ENCODE data around the gene NHP2. TPM values are rescaled to one million over a fixed set of nuclear protein-coding genes. Genes with fewer than 3 reads are reported as not detected.
"Not testable (repeated sequence)": the region's sequence is repeated elsewhere in the genome, so short reads cannot be mapped to it uniquely, and the experiment has no call there.

NHP2 gene
- total and polyA plus RNA-seq, 11 donors = 60.9 to 320 (median 79.5) TPM

GRCh38 chr5:178130576-178131445 lies 22.9 kb downstream of the NHP2 start, which contains the start of gene RMND5B:
RMND5B (plus strand) TSS chr5:178131014; CDS start chr5:178138120, 7,106 bp downstream.
- H3K9me3 ChIP-seq = no peaks in the 10 kb centered on the region
- no peaks in the 10 kb centered on the region for H3K27me3 ChIP-seq
- ATAC-seq = peak; percentile 79 to 97 (median 96)
- peak; percentile 83 to 94 (median 89) for DNase-seq
- TF ChIP-seq POLR2A (IDR thresholded peaks at IDR 0.05) (peak; percentile 44 to 84), CTCF (IDR thresholded peaks at IDR 0.05) (peak in 1 of 12 donors; percentile 4)
- peaks cover 0 to 29% (median 10%) of the 10 kb centered on the region in 12 donors for H3K4me1 ChIP-seq
- peak within 1 kb of the TSS; percentile 86 to 98 (median 96) for H3K27ac ChIP-seq
- peak within 1 kb of the TSS; percentile 59 to 97 (median 92) for H3K4me3 ChIP-seq
- WGBS, 4 donors = 0 to 1% (median 0%) methylated on average over 45 to 102 of the region's 102 CpGs
- peaks cover 0 to 22% (median 11%) of the 10 kb centered on the region in 9 donors for H3K36me3 ChIP-seq
- intact Hi-C loops (cut with DNase I) = loop anchor here in 2 of 10 donors (2.0 kb wide), 2 partner anchors 18 to 22 kb away; partner anchors contain the start of genes N4BP3 (in 1 of the 2) and NHP2 (in 1 of the 2)

- intact Hi-C loops (cut with DNase I) = loop anchor here in 2 of 10 donors (2.0 kb wide), 2 partner anchors 17 to 23 kb away; partner anchors contain the start of genes N4BP3 (in 1 of the 2) and NHP2 (in 1 of the 2)
- DNase-seq, H3K9me3 ChIP-seq, ATAC-seq, H3K27me3 ChIP-seq: not testable (repeated sequence)
- 8 to 16% (median 11%) methylated on average over 11 of the region's 11 CpGs for WGBS, 4 donors
- peaks cover 0 to 34% (median 10%) of the 10 kb centered on the region in 12 donors for H3K4me1 ChIP-seq
- peak overlapping the region; percentile 86 to 98 (median 96) for H3K27ac ChIP-seq
- H3K4me3 ChIP-seq = peak overlapping the region; percentile 59 to 97 (median 92)
- peaks cover 0 to 16% (median 5%) of the 10 kb centered on the region in 9 donors for H3K36me3 ChIP-seq
Observed at GRCh38 chr5:178130234-178130575, 23.5 kb downstream of the NHP2 start.

- intact Hi-C loops (cut with DNase I) = no loop called here
- WGBS, 4 donors = 87 to 93% (median 89%) methylated on average over 9 of the region's 9 CpGs
- Histone ChIP-seq H3K4me1 (peaks cover 0 to 36% (median 10%) of the 10 kb centered on the region in 12 donors), H3K27me3 (no peaks in the 10 kb centered on the region), H3K27ac (no peak overlapping the region), H3K4me3 (no peak overlapping the region), H3K36me3 (peaks cover 0 to 12% (median 4%) of the 10 kb centered on the region in 9 donors), H3K9me3 (no peaks in the 10 kb centered on the region)
- DNase-seq = no peak
- no peak for ATAC-seq
- TF ChIP-seq CTCF (IDR thresholded peaks at IDR 0.05) = no peak
- no peak for TF ChIP-seq POLR2A (IDR thresholded peaks at IDR 0.05)
Observed at GRCh38 chr5:178129296-178129695, 24.4 kb downstream of the NHP2 start.

- 80 to 88% (median 83%) methylated on average over 13 to 14 of the region's 14 CpGs for WGBS, 4 donors
- intact Hi-C loops (cut with DNase I); H3K27me3 ChIP-seq; H3K9me3 ChIP-seq; H3K4me3 ChIP-seq; ATAC-seq; H3K36me3 ChIP-seq: not testable (repeated sequence)
- peak in 1 of 5 donors; percentile 52 for DNase-seq
- Histone ChIP-seq H3K4me1 (peaks cover 0 to 44% (median 10%) of the 10 kb centered on the region in 12 donors), H3K27ac (peak overlapping the region in 3 of 12 donors; percentile 47 to 67 (median 58))
Observed at GRCh38 chr5:178127300-178128009, 26.2 kb downstream of the NHP2 start.

Measured in heart left ventricle (tissue), 16 donors.